Activated CD4-positive, alpha-beta T cell treated with anti-CD3 and anti-CD28 coated beads, Interleukin-2, amount 10 ng/mL, durations not matched to agents 24 days and 14 days (primary cell): ENCODE data around the gene DGCR2. TPM values are rescaled to one million over a fixed set of nuclear protein-coding genes. Genes with fewer than 3 reads are reported as not detected.
"Not testable (repeated sequence)": the region's sequence is repeated elsewhere in the genome, so short reads cannot be mapped to it uniquely, and the experiment has no call there.

Source experiments
- DNase-seq: peaks from one replicate; pipeline ENCODE4 v3.0.0; 2022
- H3K27ac Mint-ChIP-seq: one replicate; pipeline ENCODE4 v1.8.0; 2022; ENCODE audit warnings: mild to moderate bottlenecking, mixed read lengths
- H3K27me3 Mint-ChIP-seq: one replicate; pipeline ENCODE4 v1.8.0; 2022; ENCODE audit warnings: mixed read lengths
- H3K36me3 Mint-ChIP-seq: one replicate; pipeline ENCODE4 v1.8.0; 2022; ENCODE audit warnings: low read depth, mild to moderate bottlenecking, mixed read lengths
- H3K4me1 Mint-ChIP-seq: one replicate; pipeline ENCODE4 v1.8.0; 2021; ENCODE audit warnings: mixed read lengths
- H3K4me3 Mint-ChIP-seq: one replicate; pipeline ENCODE4 v1.8.0; 2022; ENCODE audit warnings: mild to moderate bottlenecking, moderate library complexity, mixed read lengths
- H3K9me3 Mint-ChIP-seq: one replicate; pipeline ENCODE4 v1.8.0; 2021; ENCODE audit warnings: mixed read lengths
- intact Hi-C: fragments of 100-400 bp; cut with micrococcal nuclease; formaldehyde crosslinking; loops from one replicate; pipeline ENCODE4 v1.15.1; 2023
- total RNA-seq: library from RNA; stranded (reverse); gene quantifications from 2 replicates; pipeline ENCODE4 v1.2.3, GENCODE V29; 2022

Gene DGCR2
- total RNA-seq, 1 donor from 2014 or later: 25.5 TPM

DNA sequence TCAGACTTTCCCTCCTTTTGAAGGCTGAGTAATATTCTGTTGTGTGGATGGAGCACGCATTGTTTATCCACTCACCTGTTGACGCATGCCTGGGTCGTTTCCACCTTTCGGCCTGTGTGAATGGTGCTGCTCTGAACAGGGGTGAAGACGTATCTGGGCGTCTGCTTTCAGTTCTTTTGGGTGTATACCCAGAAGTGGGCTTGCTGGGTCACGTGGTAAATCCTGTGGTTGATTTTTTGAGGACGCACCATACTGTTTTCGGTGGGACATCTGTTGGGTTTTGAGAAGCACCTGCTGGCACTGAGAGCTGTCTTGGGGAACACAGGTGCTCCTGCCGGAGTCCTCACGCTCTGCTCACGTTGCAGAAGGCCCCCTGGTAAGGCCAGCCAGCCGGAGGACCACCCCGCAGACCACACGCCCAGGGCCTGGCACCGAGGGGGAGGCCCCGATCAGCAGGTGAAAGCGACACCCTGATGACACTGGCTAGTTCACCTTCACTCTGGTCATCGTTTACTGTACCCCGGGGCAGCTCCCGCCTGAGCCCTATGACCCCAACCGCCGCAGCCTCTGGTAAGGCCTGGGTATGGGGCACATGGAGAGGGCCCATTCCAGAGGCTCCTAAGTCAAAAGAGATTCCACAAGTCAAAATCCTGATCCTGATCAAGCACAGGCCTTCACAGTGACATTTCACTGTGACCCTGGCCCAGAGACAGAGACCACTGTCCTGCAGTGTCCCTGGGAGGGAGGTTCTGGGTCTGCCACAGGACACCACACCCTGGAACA, 131.7 kb downstream of the DGCR2 start:
- Mint-ChIP-seq H3K27ac (no peak overlapping the region), H3K4me1 (no peaks in the 10 kb centered on the region), H3K9me3 (no peaks in the 10 kb centered on the region), H3K36me3 (no peaks in the 10 kb centered on the region), H3K27me3 (no peaks in the 10 kb centered on the region), H3K4me3 (no peak overlapping the region)
- no peak for DNase-seq
- intact Hi-C loops: no loop called here

- no peak for DNase-seq
- intact Hi-C loops: no loop called here
- H3K27ac Mint-ChIP-seq: no peak overlapping the region
- no peaks in the 10 kb centered on the region for H3K36me3 Mint-ChIP-seq
- no peaks in the 10 kb centered on the region for H3K27me3 Mint-ChIP-seq
- no peaks in the 10 kb centered on the region for H3K9me3 Mint-ChIP-seq
- no peaks in the 10 kb centered on the region for H3K4me1 Mint-ChIP-seq
- H3K4me3 Mint-ChIP-seq: no peak overlapping the region
Observed at GRCh38 chr22:18988958-18989357, 133.3 kb downstream of the DGCR2 start.

- intact Hi-C loops: no loop called here
- H3K4me1 Mint-ChIP-seq: no peaks in the 10 kb centered on the region
- no peaks in the 10 kb centered on the region for H3K36me3 Mint-ChIP-seq
- no peaks in the 10 kb centered on the region for H3K27me3 Mint-ChIP-seq
- no peak overlapping the region for H3K4me3 Mint-ChIP-seq
- H3K27ac Mint-ChIP-seq: no peak overlapping the region
- H3K9me3 Mint-ChIP-seq: no peaks in the 10 kb centered on the region
- DNase-seq: no peak
Observed at GRCh38 chr22:18987765-18988164, 134.4 kb downstream of the DGCR2 start.

DNA sequence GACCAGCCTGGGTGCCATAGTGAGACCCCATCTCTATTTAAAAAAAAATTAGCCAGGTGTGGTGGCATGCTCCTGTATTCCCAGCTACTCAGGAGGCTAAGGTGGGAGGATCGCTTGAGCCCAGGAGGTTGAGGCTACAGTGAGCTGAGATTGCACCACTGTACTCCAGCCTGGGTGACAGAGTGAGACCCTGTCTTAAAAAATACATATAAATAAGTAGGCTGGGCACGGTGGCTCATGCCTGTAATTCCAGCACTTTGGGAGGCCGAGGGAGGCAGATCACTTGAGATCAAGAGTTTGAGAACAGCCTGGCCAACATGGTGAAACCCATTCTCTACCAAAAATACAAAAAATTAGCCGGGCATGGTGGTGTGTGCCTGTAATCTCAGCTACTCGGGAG, 135.1 kb downstream of the DGCR2 start:
- not testable (repeated sequence) for DNase-seq, H3K4me1 Mint-ChIP-seq

More for the DNA sequence above, 135.1 kb downstream of the DGCR2 start:
- H3K9me3 Mint-ChIP-seq, H3K27ac Mint-ChIP-seq, H3K4me3 Mint-ChIP-seq, H3K27me3 Mint-ChIP-seq, intact Hi-C loops, H3K36me3 Mint-ChIP-seq: not testable (repeated sequence)

Other genes with a start within 250 kb of the DGCR2 start
- gene DGCR6, start 216.1 kb downstream of the DGCR2 start, total RNA-seq: 1.3 and 1.5 TPM in 2 replicates
- gene PRODH, start 186.1 kb downstream of the DGCR2 start, total RNA-seq: 0.83 and 0.98 TPM in 2 replicates
- not detected in 2 replicates for gene TSSK2, start 8.9 kb upstream of the DGCR2 start, total RNA-seq
- gene ESS2, start 22.2 kb upstream of the DGCR2 start, total RNA-seq: 17.6 and 19.1 TPM in 2 replicates
- not detected in 2 replicates for gene GSC2, start 27.9 kb upstream of the DGCR2 start, total RNA-seq
- 39.4 and 41.2 TPM in 2 replicates for gene SLC25A1, start 56.3 kb upstream of the DGCR2 start, total RNA-seq
- gene CLTCL1, start 169.3 kb upstream of the DGCR2 start, total RNA-seq: 0.43 and 1.3 TPM in 2 replicates